Tibial nerve (tissue), 4 donors: ENCODE results near the gene PDE8B. TPM values are rescaled to one million over a fixed set of nuclear protein-coding genes. Genes with fewer than 3 reads are reported as not detected.

Experiments
- DNase-seq, 2 donors: peaks; one replicate each; pipeline ENCODE4 v3.0.0-alpha.2; 2019; ENCODE audit warnings: low spot score in 2 of 2
- H3K27ac ChIP-seq, 4 donors: fragments of 200-600 bp; sonication (generic) in 3 of 4; one replicate each; pipeline ENCODE4 v1.5.1; 2017 to 2019; ENCODE audit warnings: mild to moderate bottlenecking in 1 of 4
- H3K27me3 ChIP-seq, 2 donors: fragments of 200-600 bp; sonication (generic) in 1 of 2; one replicate each; pipeline versions ENCODE4 v1.5.1 to v1.6.0; 2017 to 2019
- H3K36me3 ChIP-seq, 3 donors: fragments of 200-600 bp; sonication (generic); one replicate each; pipeline ENCODE4 v1.5.1; 2018 to 2019
- H3K4me1 ChIP-seq, 4 donors: fragments of 200-600 bp; sonication (generic) in 3 of 4; one replicate each; pipeline ENCODE4 v1.5.1; 2017 to 2019
- H3K4me3 ChIP-seq, 4 donors: fragments of 200-600 bp; sonication (generic) in 3 of 4; one replicate each; pipeline ENCODE4 v1.5.1; 2017 to 2019; ENCODE audit warnings: mild to moderate bottlenecking in 1 of 4, moderate library complexity in 1 of 4
- H3K9me3 ChIP-seq, 4 donors: fragments of 200-600 bp; sonication (generic) in 3 of 4; one replicate each; pipeline ENCODE4 v1.5.1; 2017 to 2019
- CTCF ChIP-seq, 5 experiments: fragments of 200-600 bp in 3 of 5; fragments of 450-650 bp in 2 of 5; sonication (generic) in 3 of 5; IDR thresholded peaks; one replicate each; pipeline ENCODE4 v1.5.1; 2016 to 2019; ENCODE audit warnings: antibody characterized with exemption in 5 of 5, mild to moderate bottlenecking in 3 of 5, moderate library complexity in 2 of 5
- EP300 ChIP-seq, 2 donors: sonication (generic); formaldehyde crosslinking; IDR thresholded peaks; one replicate each; pipeline ENCODE4 v1.6.1; 2017; ENCODE audit warnings: antibody characterized with exemption in 2 of 2, mild to moderate bottlenecking in 1 of 2
- POLR2A ChIP-seq, 2 donors: fragments of 450-650 bp; IDR thresholded peaks; one replicate each; pipeline ENCODE4 v1.6.1; 2017; ENCODE audit warnings: antibody characterized with exemption in 2 of 2, mild to moderate bottlenecking in 2 of 2, moderate library complexity in 2 of 2
- WGBS, 2 donors: methylation state at CpG; one replicate each; pipeline ENCODE4 v1.1.5; 2018; 5-methylcytosine and 5-hydroxymethylcytosine counted together
- total RNA-seq, 4 donors: library from RNA; depleted of rRNA; stranded (reverse); fragments of >200 nt; gene quantifications; one replicate each; pipeline ENCODE4 v1.1.0, GENCODE V29; 2016

Gene PDE8B
- total RNA-seq, 4 donors from 2014 or later, result 6.3 to 8.8 (median 7.2) TPM

- Histone ChIP-seq H3K27ac (no peak overlapping the region), H3K4me3 (no peak overlapping the region), H3K36me3 (no peaks in the 10 kb centered on the region), H3K4me1 (no peaks in the 10 kb centered on the region), H3K9me3 (no peaks in the 10 kb centered on the region), H3K27me3 (no peaks in the 10 kb centered on the region)
- 95 to 96% methylated on average over 13 of the region's 13 CpGs for WGBS, 2 donors
- DNase-seq, result no peak
- no peak for TF ChIP-seq EP300 (IDR thresholded peaks at IDR 0.05)
- no peak for TF ChIP-seq CTCF (IDR thresholded peaks at IDR 0.05)
- no peak for TF ChIP-seq POLR2A (IDR thresholded peaks at IDR 0.05)
Measured at GRCh38 chr5:77398458-77398857, 188.0 kb downstream of the PDE8B start.

GRCh38 chr5:77398896-77399295 is 188.4 kb downstream of the PDE8B start:
- TF ChIP-seq EP300 (IDR thresholded peaks at IDR 0.05) (no peak), POLR2A (IDR thresholded peaks at IDR 0.05) (no peak), CTCF (IDR thresholded peaks at IDR 0.05) (no peak)

DNA sequence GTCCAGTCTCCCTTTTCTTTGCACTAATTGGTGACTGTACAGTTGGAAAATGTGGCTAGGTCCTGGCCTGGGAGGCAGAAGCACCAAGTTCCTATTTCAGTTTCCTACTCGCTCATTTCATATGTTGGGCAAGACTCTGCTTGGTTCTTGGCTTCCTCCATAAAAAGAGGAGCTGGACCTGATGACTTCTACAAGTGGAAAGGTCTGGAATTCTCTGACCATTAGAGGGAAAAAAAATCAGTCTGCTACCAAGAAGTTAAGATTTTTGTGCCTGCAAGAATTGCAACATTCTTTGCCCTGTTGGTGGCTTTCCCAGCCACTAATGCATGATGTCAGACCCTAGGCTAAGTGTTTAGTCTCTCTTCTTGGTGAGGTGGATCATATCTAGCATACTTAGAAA is 190.2 kb downstream of the PDE8B start:
- TF ChIP-seq EP300 (IDR thresholded peaks at IDR 0.05) (no peak), POLR2A (IDR thresholded peaks at IDR 0.05) (no peak), CTCF (IDR thresholded peaks at IDR 0.05) (no peak)
- H3K9me3 ChIP-seq, result no peaks in the 10 kb centered on the region
- no peaks in the 10 kb centered on the region for H3K4me1 ChIP-seq
- DNase-seq, result no peak
- no peak overlapping the region for H3K27ac ChIP-seq
- H3K4me3 ChIP-seq, result no peak overlapping the region
- WGBS, 2 donors, result 75 to 80% methylated on average over 1 of the region's 1 CpG
- H3K36me3 ChIP-seq, result no peaks in the 10 kb centered on the region
- H3K27me3 ChIP-seq, result no peaks in the 10 kb centered on the region

More at GRCh38 chr5:77398896-77399295, 188.4 kb downstream of the PDE8B start:
- no peaks in the 10 kb centered on the region for H3K4me1 ChIP-seq
- no peak overlapping the region for H3K4me3 ChIP-seq
- no peaks in the 10 kb centered on the region for H3K36me3 ChIP-seq
- no peak overlapping the region for H3K27ac ChIP-seq
- no peaks in the 10 kb centered on the region for H3K27me3 ChIP-seq
- 89 to 95% methylated on average over 8 of the region's 8 CpGs for WGBS, 2 donors
- no peaks in the 10 kb centered on the region for H3K9me3 ChIP-seq
- DNase-seq, result no peak

DNA sequence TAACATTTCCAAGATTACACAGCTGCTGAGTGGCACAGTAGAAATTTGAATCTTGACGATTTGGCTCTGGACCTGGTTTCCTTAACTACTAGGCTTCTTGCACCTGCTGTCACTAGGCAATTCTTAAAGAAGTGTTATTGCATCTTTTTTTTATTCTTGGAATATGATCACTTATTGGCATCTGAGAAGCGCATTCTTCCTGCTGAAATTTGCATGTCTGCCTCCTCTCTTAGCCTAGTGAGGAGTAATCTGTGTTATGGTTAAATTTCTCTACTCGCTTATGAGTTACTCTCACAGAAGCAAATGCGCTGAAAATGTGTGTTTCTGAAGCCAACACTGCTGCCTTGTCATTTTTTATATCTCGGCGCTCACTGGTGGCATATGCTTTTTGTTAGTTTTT is 192.3 kb downstream of the PDE8B start:
- 80 to 88% methylated on average over 6 of the region's 6 CpGs for WGBS, 2 donors
- no peaks in the 10 kb centered on the region for H3K36me3 ChIP-seq
- TF ChIP-seq EP300 (IDR thresholded peaks at IDR 0.05) (no peak), CTCF (IDR thresholded peaks at IDR 0.05) (no peak), POLR2A (IDR thresholded peaks at IDR 0.05) (no peak)
- no peaks in the 10 kb centered on the region for H3K27me3 ChIP-seq
- H3K4me1 ChIP-seq, result no peaks in the 10 kb centered on the region
- no peak overlapping the region for H3K4me3 ChIP-seq
- DNase-seq, result no peak
- no peak overlapping the region for H3K27ac ChIP-seq
- H3K9me3 ChIP-seq, result no peaks in the 10 kb centered on the region

GRCh38 chr5:77407152-77407551 is 196.7 kb downstream of the PDE8B start:
- TF ChIP-seq EP300 (IDR thresholded peaks at IDR 0.05) (no peak), CTCF (IDR thresholded peaks at IDR 0.05) (no peak), POLR2A (IDR thresholded peaks at IDR 0.05) (no peak)
- H3K27me3 ChIP-seq, result no peaks in the 10 kb centered on the region
- no peaks in the 10 kb centered on the region for H3K4me1 ChIP-seq
- no peaks in the 10 kb centered on the region for H3K9me3 ChIP-seq
- WGBS, 2 donors, result 94 to 97% methylated on average over 10 of the region's 10 CpGs
- DNase-seq, result no peak
- H3K36me3 ChIP-seq, result no peaks in the 10 kb centered on the region
- H3K4me3 ChIP-seq, result no peak overlapping the region
- no peak overlapping the region for H3K27ac ChIP-seq
